WTC11 (cell line): ENCODE measurements around the gene ARHGEF28. TPM values are rescaled to one million over a fixed set of nuclear protein-coding genes. Genes with fewer than 3 reads are reported as not detected.
A peak's percentile ranks its signal among the peaks of the same experiment; 100 is the strongest.

Source experiments
- ATAC-seq: fragments of 200-7000 bp; cut with Tn5 transposase; 2 replicates; pipeline ENCODE4 v1.10.0; 2021; ENCODE audit warnings: mild to moderate bottlenecking, moderate library complexity
- CTCF ChIA-PET: fragments of 300-600 bp; sonication (Branson Sonifier 250); formaldehyde crosslinking; loops from one replicate; lab custom pipeline; 2021; ENCODE audit warnings: antibody characterized with exemption; lab: Charles Lee
- POLR2A ChIA-PET: fragments of 350-600 bp; sonication (Branson Sonifier 250); formaldehyde crosslinking; loops from one replicate; lab custom pipeline; 2021; ENCODE audit warnings: antibody characterized with exemption; lab: Charles Lee
- DNase-seq: peaks from one replicate; pipeline ENCODE4 v3.0.0; 2021; ENCODE audit warnings: low spot score
- H3K27ac Mint-ChIP-seq: 2 replicates; pipeline ENCODE4 v1.8.0; 2021; ENCODE audit warnings: mixed read lengths
- H3K27me3 Mint-ChIP-seq: 2 replicates; pipeline ENCODE4 v1.8.0; 2021; ENCODE audit warnings: low read depth, mild to moderate bottlenecking, moderate library complexity, mixed read lengths
- H3K36me3 Mint-ChIP-seq: 2 replicates; pipeline ENCODE4 v1.8.0; 2021; ENCODE audit warnings: mixed read lengths
- H3K4me1 Mint-ChIP-seq: 2 replicates; pipeline ENCODE4 v1.8.0; 2022; ENCODE audit warnings: mixed read lengths
- H3K4me3 Mint-ChIP-seq: 2 replicates; pipeline ENCODE4 v1.8.0; 2021; ENCODE audit warnings: mild to moderate bottlenecking, moderate library complexity, mixed read lengths
- H3K9me3 Mint-ChIP-seq: 2 replicates; pipeline ENCODE4 v1.8.0; 2021; ENCODE audit warnings: mixed read lengths
- ATF6 ChIP-seq: sonication (generic); formaldehyde crosslinking; IDR thresholded peaks from 2 replicates; pipeline ENCODE4 v1.8.1; 2023; ENCODE audit warnings: mild to moderate bottlenecking, missing genetic modification reagents
- CBFB ChIP-seq: sonication (generic); formaldehyde crosslinking; IDR thresholded peaks from 2 replicates; pipeline ENCODE4 v1.8.1; 2022; ENCODE audit warnings: mild to moderate bottlenecking, low read depth, missing genetic modification reagents
- ELF4 ChIP-seq: sonication (generic); formaldehyde crosslinking; IDR thresholded peaks from 2 replicates; pipeline ENCODE4 v1.8.1; 2022; ENCODE audit warnings: low read depth, mild to moderate bottlenecking, moderate library complexity, missing genetic modification reagents
- EMX1 ChIP-seq: fragments of 250-450 bp; sonication (Bioruptor Pico); IDR thresholded peaks from 2 replicates; pipeline ENCODE4 v1.8.0; 2021; ENCODE audit warnings: mild to moderate bottlenecking
- FOXP1 ChIP-seq: sonication (generic); formaldehyde crosslinking; IDR thresholded peaks from 2 replicates; pipeline ENCODE4 v1.8.0; 2022; ENCODE audit warnings: missing genetic modification reagents, mild to moderate bottlenecking, moderate library complexity, borderline replicate concordance
- GABPB1 ChIP-seq: sonication (generic); formaldehyde crosslinking; IDR thresholded peaks from 2 replicates; pipeline ENCODE4 v1.8.1; 2023; ENCODE audit warnings: mild to moderate bottlenecking, missing genetic modification reagents
- GRHL2 ChIP-seq: fragments of 250-450 bp; sonication (Bioruptor Pico); IDR thresholded peaks from 2 replicates; pipeline ENCODE4 v1.8.0; 2022; ENCODE audit warnings: mild to moderate bottlenecking, moderate library complexity; ENCODE audit not compliant: insufficient replicate concordance, severe bottlenecking
- IRF2 ChIP-seq: sonication (generic); formaldehyde crosslinking; IDR thresholded peaks from 2 replicates; pipeline ENCODE4 v1.8.0; 2022; ENCODE audit warnings: low read depth, missing genetic modification reagents, borderline replicate concordance
- KAT7 ChIP-seq: sonication (generic); formaldehyde crosslinking; IDR thresholded peaks from 2 replicates; pipeline ENCODE4 v1.8.1; 2023; ENCODE audit warnings: missing genetic modification reagents, mild to moderate bottlenecking, borderline replicate concordance
- NR1H2 ChIP-seq: sonication (generic); formaldehyde crosslinking; IDR thresholded peaks from 2 replicates; pipeline ENCODE4 v1.9.0; 2021; ENCODE audit warnings: mild to moderate bottlenecking, moderate library complexity, missing genetic modification reagents
- PREB ChIP-seq: sonication (generic); formaldehyde crosslinking; IDR thresholded peaks from 2 replicates; pipeline ENCODE4 v1.8.1; 2022; ENCODE audit warnings: mild to moderate bottlenecking, missing genetic modification reagents, moderate library complexity, borderline replicate concordance
- PRRX2 ChIP-seq: fragments of 250-450 bp; sonication (Bioruptor Pico); IDR thresholded peaks from 2 replicates; pipeline ENCODE4 v1.8.0; 2021; ENCODE audit warnings: mild to moderate bottlenecking
- SMAD3 ChIP-seq: sonication (generic); formaldehyde crosslinking; IDR thresholded peaks from 2 replicates; pipeline ENCODE4 v1.8.0; 2022; ENCODE audit warnings: missing genetic modification reagents, mild to moderate bottlenecking, borderline replicate concordance
- SMAD4 ChIP-seq: sonication (generic); formaldehyde crosslinking; IDR thresholded peaks from 2 replicates; pipeline ENCODE4 v1.8.0; 2022; ENCODE audit warnings: mild to moderate bottlenecking, missing genetic modification reagents
- ZNF232 ChIP-seq: sonication (generic); formaldehyde crosslinking; IDR thresholded peaks from 2 replicates; pipeline ENCODE4 v1.8.0; 2022; ENCODE audit warnings: mild to moderate bottlenecking, missing genetic modification reagents
- ZNF532 ChIP-seq: fragments of 250-450 bp; sonication (Bioruptor Pico); IDR thresholded peaks from 2 replicates; pipeline ENCODE4 v1.9.0; 2021; ENCODE audit warnings: mild to moderate bottlenecking, borderline replicate concordance
- ZNF671 ChIP-seq: fragments of 250-450 bp; sonication (Bioruptor Pico); IDR thresholded peaks from 2 replicates; pipeline ENCODE4 v1.8.0; 2021; ENCODE audit warnings: mild to moderate bottlenecking
- total RNA-seq: library from RNA; stranded (reverse); gene quantifications from 3 replicates; pipeline ENCODE4 v1.2.3, GENCODE V29; 2021
- TF ChIP-seq, protein P1 (sequence below): sonication (generic); formaldehyde crosslinking; IDR thresholded peaks from 2 replicates; pipeline ENCODE4 v1.8.1; 2022; ENCODE audit warnings: low read depth, missing genetic modification reagents, borderline replicate concordance
- TF ChIP-seq, protein P2 (sequence below): sonication (generic); formaldehyde crosslinking; IDR thresholded peaks from 2 replicates; pipeline ENCODE4 v1.8.1; 2023; ENCODE audit warnings: mild to moderate bottlenecking, moderate library complexity, missing genetic modification reagents

The ARHGEF28 gene
- total RNA-seq, 1 experiment from 2014 or later, result 0.96 TPM

- no peak for ATAC-seq
- Mint-ChIP-seq H3K4me1 (peaks cover 16% of the 10 kb centered on the region), H3K27ac (no peak overlapping the region)
Measured at GRCh38 chr5:73796164-73797131, 170.5 kb downstream of the ARHGEF28 start.

DNA sequence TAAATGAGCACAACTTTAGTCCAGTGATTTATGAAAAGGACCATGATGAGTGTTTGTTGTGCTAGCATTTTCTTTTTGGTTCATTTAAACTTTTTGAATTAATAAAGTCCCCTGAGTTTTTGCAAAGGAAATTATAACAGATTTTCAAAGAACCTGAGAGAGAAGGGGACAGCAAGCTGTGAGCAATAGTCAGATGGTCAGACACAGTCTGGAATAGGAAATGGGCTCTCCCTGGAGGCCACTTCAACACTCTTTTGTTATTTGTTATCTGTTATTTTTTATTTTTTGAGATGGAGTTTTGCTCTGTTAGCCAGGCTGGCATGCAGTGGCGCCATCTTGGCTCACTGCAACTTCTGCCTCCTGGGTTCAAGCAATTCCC is 171.1 kb downstream of the ARHGEF28 start:
- TF ChIP-seq IRF2 (CRISPR knock-in tag) (no peak), PREB (CRISPR knock-in tag) (no peak), EMX1 (CRISPR knock-in tag) (no peak), ELF4 (no peak), GABPB1 (CRISPR knock-in tag) (no peak), SMAD3 (CRISPR knock-in tag) (no peak), SMAD4 (CRISPR knock-in tag) (no peak), FOXP1 (CRISPR knock-in tag) (no peak), GRHL2 (CRISPR knock-in tag) (no peak), KAT7 (no peak), ZNF232 (CRISPR knock-in tag) (no peak), CBFB (CRISPR knock-in tag) (no peak), ATF6 (CRISPR knock-in tag) (no peak)
- TF ChIP-seq, protein P1, sequence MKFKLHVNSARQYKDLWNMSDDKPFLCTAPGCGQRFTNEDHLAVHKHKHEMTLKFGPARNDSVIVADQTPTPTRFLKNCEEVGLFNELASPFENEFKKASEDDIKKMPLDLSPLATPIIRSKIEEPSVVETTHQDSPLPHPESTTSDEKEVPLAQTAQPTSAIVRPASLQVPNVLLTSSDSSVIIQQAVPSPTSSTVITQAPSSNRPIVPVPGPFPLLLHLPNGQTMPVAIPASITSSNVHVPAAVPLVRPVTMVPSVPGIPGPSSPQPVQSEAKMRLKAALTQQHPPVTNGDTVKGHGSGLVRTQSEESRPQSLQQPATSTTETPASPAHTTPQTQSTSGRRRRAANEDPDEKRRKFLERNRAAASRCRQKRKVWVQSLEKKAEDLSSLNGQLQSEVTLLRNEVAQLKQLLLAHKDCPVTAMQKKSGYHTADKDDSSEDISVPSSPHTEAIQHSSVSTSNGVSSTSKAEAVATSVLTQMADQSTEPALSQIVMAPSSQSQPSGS (CRISPR knock-in tag), result no peak
- Mint-ChIP-seq H3K27ac (no peak overlapping the region), H3K27me3 (no peaks in the 10 kb centered on the region), H3K36me3 (no peaks in the 10 kb centered on the region), H3K4me3 (no peak overlapping the region), H3K4me1 (peaks cover 16% of the 10 kb centered on the region), H3K9me3 (no peaks in the 10 kb centered on the region)
- ChIA-PET CTCF (no interaction called here), POLR2A (no interaction called here)
- DNase-seq (no peak), ATAC-seq (no peak)

More at GRCh38 chr5:73796164-73797131, 170.5 kb downstream of the ARHGEF28 start:
- POLR2A ChIA-PET, result interaction anchor here (0.5 kb wide), 1 partner anchor 156 kb away, joined by 4 read pairs; no protein-coding TSS in a partner anchor
- Mint-ChIP-seq H3K9me3 (no peaks in the 10 kb centered on the region), H3K4me3 (no peak overlapping the region), H3K27me3 (no peaks in the 10 kb centered on the region), H3K36me3 (no peaks in the 10 kb centered on the region)
- TF ChIP-seq ZNF532 (CRISPR knock-in tag), result no peak
- TF ChIP-seq NR1H2, result no peak
- TF ChIP-seq ZNF671, result no peak
- TF ChIP-seq PRRX2 (CRISPR knock-in tag), result no peak
- TF ChIP-seq, protein P2, sequence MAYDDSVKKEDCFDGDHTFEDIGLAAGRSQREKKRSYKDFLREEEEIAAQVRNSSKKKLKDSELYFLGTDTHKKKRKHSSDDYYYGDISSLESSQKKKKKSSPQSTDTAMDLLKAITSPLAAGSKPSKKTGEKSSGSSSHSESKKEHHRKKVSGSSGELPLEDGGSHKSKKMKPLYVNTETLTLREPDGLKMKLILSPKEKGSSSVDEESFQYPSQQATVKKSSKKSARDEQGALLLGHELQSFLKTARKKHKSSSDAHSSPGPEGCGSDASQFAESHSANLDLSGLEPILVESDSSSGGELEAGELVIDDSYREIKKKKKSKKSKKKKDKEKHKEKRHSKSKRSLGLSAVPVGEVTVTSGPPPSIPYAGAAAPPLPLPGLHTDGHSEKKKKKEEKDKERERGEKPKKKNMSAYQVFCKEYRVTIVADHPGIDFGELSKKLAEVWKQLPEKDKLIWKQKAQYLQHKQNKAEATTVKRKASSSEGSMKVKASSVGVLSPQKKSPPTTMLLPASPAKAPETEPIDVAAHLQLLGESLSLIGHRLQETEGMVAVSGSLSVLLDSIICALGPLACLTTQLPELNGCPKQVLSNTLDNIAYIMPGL (CRISPR knock-in tag), result no peak
- TF ChIP-seq GABPB1 (CRISPR knock-in tag), result peak; percentile 94
- CTCF ChIA-PET, result interaction anchor here (1.2 to 7.2 kb wide), 2 partner anchors 66 to 206 kb away, joined by 3 to 84 read pairs; no protein-coding TSS in a partner anchor
- DNase-seq, result no peak
